ACC112 (cell line): ENCODE data around the gene TFAP2A.

Experiments used
- H2AFZ ChIP-seq: fragments of 200-600 bp; sonication (generic); one replicate; pipeline ENCODE4 v1.6.0; 2017; ENCODE audit warnings: antibody characterized with exemption, low read length; ENCODE audit not compliant: unreplicated experiment
- H3K27ac ChIP-seq: fragments of 200-600 bp; sonication (generic); 2 replicates; pipeline ENCODE4 v1.5.1; 2014; ENCODE audit warnings: low read depth, mild to moderate bottlenecking, antibody characterized with exemption, low read length, moderate library complexity
- H3K27me3 ChIP-seq: fragments of 200-600 bp; sonication (generic); 2 replicates; pipeline ENCODE4 v1.6.1; 2014; ENCODE audit warnings: mild to moderate bottlenecking, antibody characterized with exemption, low read length, moderate library complexity, mixed read lengths; ENCODE audit not compliant: insufficient read depth
- H3K36me3 ChIP-seq: fragments of 200-600 bp; sonication (generic); 2 replicates; pipeline ENCODE4 v1.6.1; 2016; ENCODE audit warnings: mild to moderate bottlenecking, antibody characterized with exemption, low read length, moderate library complexity, mixed read lengths; ENCODE audit not compliant: insufficient read depth
- H3K4me1 ChIP-seq: fragments of 200-600 bp; sonication (generic); one replicate; pipeline ENCODE4 v1.6.1; 2016; ENCODE audit warnings: low read length, mixed read lengths; ENCODE audit not compliant: insufficient read depth, unreplicated experiment, control insufficient read depth
- H3K4me3 ChIP-seq: fragments of 200-600 bp; sonication (generic); 2 replicates; pipeline ENCODE4 v1.5.1; 2014; ENCODE audit warnings: mild to moderate bottlenecking, low read depth, low read length
- H3K79me2 ChIP-seq: fragments of 200-600 bp; sonication (generic); one replicate; pipeline ENCODE4 v1.6.0; 2016; ENCODE audit warnings: low read length; ENCODE audit not compliant: control insufficient read depth, unreplicated experiment, insufficient read depth

Gene TFAP2A

GRCh38 chr6:10418361-10418861, 3.5 kb upstream of the TFAP2A start:
- Histone ChIP-seq H2AFZ (no peak overlapping the region), H3K27ac (no peak overlapping the region), H3K79me2 (no peaks in the 10 kb centered on the region), H3K4me3 (no peak overlapping the region), H3K27me3 (peaks cover 100% of the 10 kb centered on the region), H3K36me3 (no peaks in the 10 kb centered on the region), H3K4me1 (peaks cover 7% of the 10 kb centered on the region)

- Histone ChIP-seq H3K27ac (no peak overlapping the region), H3K79me2 (no peaks in the 10 kb centered on the region), H3K36me3 (no peaks in the 10 kb centered on the region), H2AFZ (no peak overlapping the region), H3K4me1 (peaks cover 11% of the 10 kb centered on the region), H3K4me3 (no peak overlapping the region), H3K27me3 (peaks cover 100% of the 10 kb centered on the region)
Observed at GRCh38 chr6:10417681-10418104, 2.8 kb upstream of the TFAP2A start.

- Histone ChIP-seq H3K4me1 (peaks cover 11% of the 10 kb centered on the region), H3K36me3 (no peaks in the 10 kb centered on the region), H2AFZ (no peak overlapping the region), H3K79me2 (no peaks in the 10 kb centered on the region), H3K27me3 (peaks cover 95% of the 10 kb centered on the region), H3K4me3 (no peak overlapping the region), H3K27ac (no peak overlapping the region)
Observed at GRCh38 chr6:10416863-10417641, 2.2 kb upstream of the TFAP2A start.

GRCh38 chr6:10416516-10416862, 1.6 kb upstream of the TFAP2A start:
- H3K27ac ChIP-seq = no peak overlapping the region
- H3K27me3 ChIP-seq = peaks cover 95% of the 10 kb centered on the region
- H3K36me3 ChIP-seq = no peaks in the 10 kb centered on the region
- H3K4me1 ChIP-seq = peaks cover 11% of the 10 kb centered on the region
- H3K4me3 ChIP-seq = no peak overlapping the region
- H3K79me2 ChIP-seq = no peaks in the 10 kb centered on the region
- H2AFZ ChIP-seq = no peak overlapping the region

- no peak overlapping the region for H2AFZ ChIP-seq
- H3K4me3 ChIP-seq = peak overlapping the region; percentile 84; the same call in 1 of the 2 replicates
- no peaks in the 10 kb centered on the region for H3K36me3 ChIP-seq
- no peak overlapping the region for H3K27ac ChIP-seq
- peaks cover 11% of the 10 kb centered on the region for H3K4me1 ChIP-seq
- H3K27me3 ChIP-seq = peaks cover 95% of the 10 kb centered on the region
- H3K79me2 ChIP-seq = no peaks in the 10 kb centered on the region
Observed at GRCh38 chr6:10415617-10416480, 975 bp upstream of the TFAP2A start.

GRCh38 chr6:10413850-10414738, 780 bp downstream of the TFAP2A start:
- no peaks in the 10 kb centered on the region for H3K79me2 ChIP-seq
- no peak overlapping the region for H3K27ac ChIP-seq
- peak overlapping the region; percentile 84 for H3K4me3 ChIP-seq
- H2AFZ ChIP-seq = no peak overlapping the region
- peaks cover 95% of the 10 kb centered on the region for H3K27me3 ChIP-seq
- H3K36me3 ChIP-seq = no peaks in the 10 kb centered on the region
- peaks cover 11% of the 10 kb centered on the region for H3K4me1 ChIP-seq

- peaks cover 95% of the 10 kb centered on the region for H3K27me3 ChIP-seq
- H3K79me2 ChIP-seq = no peaks in the 10 kb centered on the region
- no peak overlapping the region for H2AFZ ChIP-seq
- H3K27ac ChIP-seq = no peak overlapping the region
- H3K4me1 ChIP-seq = peaks cover 11% of the 10 kb centered on the region
- H3K4me3 ChIP-seq = peak overlapping the region; percentile 84
- H3K36me3 ChIP-seq = no peaks in the 10 kb centered on the region
Observed at GRCh38 chr6:10413262-10413849, 1.5 kb downstream of the TFAP2A start.

GRCh38 chr6:10412461-10413261, 2.2 kb downstream of the TFAP2A start:
- H3K79me2 ChIP-seq = no peaks in the 10 kb centered on the region
- no peak overlapping the region for H3K27ac ChIP-seq
- H3K4me3 ChIP-seq = peak overlapping the region; percentile 84
- peaks cover 95% of the 10 kb centered on the region for H3K27me3 ChIP-seq
- peak overlapping the region; percentile 58 for H2AFZ ChIP-seq
- H3K36me3 ChIP-seq = no peaks in the 10 kb centered on the region
- peaks cover 11% of the 10 kb centered on the region for H3K4me1 ChIP-seq

- peak overlapping the region; percentile 84 for H3K4me3 ChIP-seq
- H3K27ac ChIP-seq = no peak overlapping the region
- peaks cover 95% of the 10 kb centered on the region for H3K27me3 ChIP-seq
- peak overlapping the region; percentile 58 for H2AFZ ChIP-seq
- H3K36me3 ChIP-seq = no peaks in the 10 kb centered on the region
- no peaks in the 10 kb centered on the region for H3K79me2 ChIP-seq
- H3K4me1 ChIP-seq = peaks cover 11% of the 10 kb centered on the region
Observed at GRCh38 chr6:10411971-10412460, 2.9 kb downstream of the TFAP2A start.
